ENCODE data around the gene FGFR2. TPM values are rescaled to one million over a fixed set of nuclear protein-coding genes. Genes with fewer than 3 reads are reported as not detected.

The FGFR2 gene
- total and polyA plus RNA-seq, 4 donors = 11.4 to 69.9 (median 31.9) TPM

GRCh38 chr10:121461307-121461706 lies 136.9 kb downstream of the FGFR2 start:
- Histone ChIP-seq H3K4me3 (ENCODE audit: low read depth in 1 of 3, low read length in 3 of 3) (no peak overlapping the region), H3K9me3 (ENCODE audit: control insufficient read depth in 4 of 4, low read length in 3 of 4) (no peaks in the 10 kb centered on the region), H3K4me1 (ENCODE audit: control insufficient read depth in 4 of 4, insufficient read depth in 4 of 4, low read length in 3 of 4) (no peaks in the 10 kb centered on the region), H3K36me3 (ENCODE audit: control insufficient read depth in 4 of 4, insufficient read depth in 3 of 4, low read depth in 1 of 4, low read length in 3 of 4) (no peaks in the 10 kb centered on the region), H3K9ac (ENCODE audit: low read depth in 1 of 2, low read length in 2 of 2) (no peak overlapping the region), H3K27ac (ENCODE audit: low read depth in 1 of 2, low read length in 2 of 2) (no peak overlapping the region), H3K27me3 (ENCODE audit: control insufficient read depth in 4 of 4, insufficient read depth in 4 of 4, low read length in 3 of 4) (no peaks in the 10 kb centered on the region)
- no peak for TF ChIP-seq TAF1 (conservative IDR thresholded peaks at IDR 0.05)
- TF ChIP-seq REST (IDR thresholded peaks at IDR 0.05) = no peak
- no peak for TF ChIP-seq HNF4G (IDR thresholded peaks at IDR 0.05)
- TF ChIP-seq ATF3 (IDR thresholded peaks at IDR 0.05) = no peak
- DNase-seq (ENCODE audit: low spot score) = no peak
- 92% methylated on average over 5 of the region's 5 CpGs for WGBS

GRCh38 chr10:121460733-121461132 lies 137.5 kb downstream of the FGFR2 start:
- Histone ChIP-seq H3K27me3 (ENCODE audit: control insufficient read depth in 4 of 4, insufficient read depth in 4 of 4, low read length in 3 of 4) (no peaks in the 10 kb centered on the region), H3K9ac (ENCODE audit: low read depth in 1 of 2, low read length in 2 of 2) (no peak overlapping the region), H3K4me3 (ENCODE audit: low read depth in 1 of 3, low read length in 3 of 3) (no peak overlapping the region), H3K27ac (ENCODE audit: low read depth in 1 of 2, low read length in 2 of 2) (no peak overlapping the region), H3K9me3 (ENCODE audit: control insufficient read depth in 4 of 4, low read length in 3 of 4) (no peaks in the 10 kb centered on the region), H3K4me1 (ENCODE audit: control insufficient read depth in 4 of 4, insufficient read depth in 4 of 4, low read length in 3 of 4) (no peaks in the 10 kb centered on the region), H3K36me3 (ENCODE audit: control insufficient read depth in 4 of 4, insufficient read depth in 3 of 4, low read depth in 1 of 4, low read length in 3 of 4) (no peaks in the 10 kb centered on the region)
- no peak for DNase-seq (ENCODE audit: low spot score)
- 93% methylated on average over 3 of the region's 3 CpGs for WGBS
- TF ChIP-seq HNF4G (IDR thresholded peaks at IDR 0.05) = no peak
- TF ChIP-seq ZBTB33 (IDR thresholded peaks at IDR 0.05) = no peak
- TF ChIP-seq CTCF (IDR thresholded peaks at IDR 0.05; ENCODE audit: low read depth, low read length, missing input control) = no peak
- TF ChIP-seq SP1 (IDR thresholded peaks at IDR 0.05) = no peak
- no peak for TF ChIP-seq FOXA1 (IDR thresholded peaks at IDR 0.05)
- TF ChIP-seq FOXA2 (IDR thresholded peaks at IDR 0.05) = no peak
- TF ChIP-seq ATF3 (IDR thresholded peaks at IDR 0.05) = no peak
- TF ChIP-seq EGR1 (IDR thresholded peaks at IDR 0.05; ENCODE audit: low read depth in 2 of 2) = no peak
- no peak for TF ChIP-seq MAX (IDR thresholded peaks at IDR 0.05)
- no peak for TF ChIP-seq NR2F2 (IDR thresholded peaks at IDR 0.05)
- no peak for TF ChIP-seq TAF1 (conservative IDR thresholded peaks at IDR 0.05)
- TF ChIP-seq REST (IDR thresholded peaks at IDR 0.05) = no peak
- TF ChIP-seq HNF4A (conservative IDR thresholded peaks at IDR 0.05) = no peak
- TF ChIP-seq RXRA (IDR thresholded peaks at IDR 0.05) = no peak
- no peak for TF ChIP-seq GABPA (IDR thresholded peaks at IDR 0.05 in 1 of 2, conservative IDR thresholded peaks at IDR 0.05 in 1 of 2)
- TF ChIP-seq JUND (IDR thresholded peaks at IDR 0.05) = no peak
- no peak for TF ChIP-seq RAD21 (IDR thresholded peaks at IDR 0.05)
- TF ChIP-seq YY1 (IDR thresholded peaks at IDR 0.05) = no peak

Data from liver (tissue), 9 donors.